ENCODE measurements around the gene NECTIN1.

The NECTIN1 gene

DNA sequence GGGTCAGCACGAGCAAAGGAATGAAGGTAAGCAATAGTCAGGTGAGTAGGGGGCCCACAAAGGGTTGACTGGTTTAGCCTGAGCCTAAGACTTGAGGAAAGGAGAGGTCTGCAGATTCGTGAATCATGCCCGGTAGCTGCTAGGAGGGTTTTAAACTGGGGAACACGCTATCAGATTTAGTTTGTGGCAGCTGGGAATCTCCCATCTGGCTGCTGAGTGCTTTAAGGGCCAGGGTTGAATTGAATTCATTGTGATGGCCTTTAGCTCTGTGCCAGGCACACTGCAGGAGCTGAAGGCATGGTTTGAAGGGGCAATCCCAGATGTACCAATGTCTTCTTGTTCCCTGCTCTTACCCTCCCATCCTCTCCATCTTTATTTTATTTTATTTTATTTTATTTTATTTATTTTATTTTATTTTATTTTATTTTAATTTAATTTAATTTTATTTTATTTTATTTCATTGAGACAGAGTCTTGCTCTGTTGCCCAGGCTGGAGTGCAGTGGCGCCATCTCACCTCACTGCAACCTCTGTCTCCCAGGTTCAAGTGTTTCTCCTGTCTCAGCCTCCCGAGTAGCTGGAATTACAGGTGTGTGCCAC is 1.9 kb upstream of the NECTIN1 start:
- TF ChIP-seq, protein P1, sequence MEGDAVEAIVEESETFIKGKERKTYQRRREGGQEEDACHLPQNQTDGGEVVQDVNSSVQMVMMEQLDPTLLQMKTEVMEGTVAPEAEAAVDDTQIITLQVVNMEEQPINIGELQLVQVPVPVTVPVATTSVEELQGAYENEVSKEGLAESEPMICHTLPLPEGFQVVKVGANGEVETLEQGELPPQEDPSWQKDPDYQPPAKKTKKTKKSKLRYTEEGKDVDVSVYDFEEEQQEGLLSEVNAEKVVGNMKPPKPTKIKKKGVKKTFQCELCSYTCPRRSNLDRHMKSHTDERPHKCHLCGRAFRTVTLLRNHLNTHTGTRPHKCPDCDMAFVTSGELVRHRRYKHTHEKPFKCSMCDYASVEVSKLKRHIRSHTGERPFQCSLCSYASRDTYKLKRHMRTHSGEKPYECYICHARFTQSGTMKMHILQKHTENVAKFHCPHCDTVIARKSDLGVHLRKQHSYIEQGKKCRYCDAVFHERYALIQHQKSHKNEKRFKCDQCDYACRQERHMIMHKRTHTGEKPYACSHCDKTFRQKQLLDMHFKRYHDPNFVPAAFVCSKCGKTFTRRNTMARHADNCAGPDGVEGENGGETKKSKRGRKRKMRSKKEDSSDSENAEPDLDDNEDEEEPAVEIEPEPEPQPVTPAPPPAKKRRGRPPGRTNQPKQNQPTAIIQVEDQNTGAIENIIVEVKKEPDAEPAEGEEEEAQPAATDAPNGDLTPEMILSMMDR (IDR thresholded peaks at IDR 0.05; ENCODE audit: low read depth, low read length) = no peak
- H3K4me3 ChIP-seq (replicated peaks in 1 of 2; ENCODE audit: low read depth in 2 of 2, low read length in 2 of 2) = no peak overlapping the region
- no peak for DNase-seq (ENCODE audit: low read depth in 2 of 2)

DNA sequence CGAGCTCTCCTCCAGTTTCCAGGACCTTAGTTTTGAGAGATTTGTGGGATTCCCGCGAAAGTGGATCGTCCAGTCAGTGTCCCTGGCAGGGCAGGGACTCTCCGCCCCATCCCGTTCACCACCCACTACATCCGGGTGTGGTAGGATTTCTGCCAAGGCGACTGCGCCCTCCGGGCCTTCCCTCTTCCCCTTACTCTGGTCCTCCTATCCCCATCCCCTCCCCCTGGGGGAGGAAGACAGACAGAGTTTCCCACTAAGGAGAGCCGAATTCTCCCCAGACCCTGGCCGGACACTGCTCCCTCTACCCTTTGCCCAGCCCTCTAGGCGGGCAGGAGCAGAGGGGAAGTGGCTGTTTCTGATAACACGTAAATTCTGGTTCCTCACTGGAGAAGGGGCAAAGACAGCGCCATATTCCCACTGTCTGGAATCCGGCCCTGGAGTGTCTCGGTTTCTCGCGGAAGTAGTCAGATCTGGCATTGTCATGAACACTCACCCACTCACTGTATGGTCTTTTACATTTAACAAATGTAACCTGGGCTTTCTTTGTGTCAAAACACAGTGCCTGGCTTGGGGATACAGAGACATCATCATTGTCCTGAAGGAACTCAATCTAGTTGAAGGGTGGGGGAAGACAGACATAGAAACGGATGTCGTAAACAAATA is 1.1 kb upstream of the NECTIN1 start:
- peak overlapping the region; percentile 63 to 66 for H3K4me3 ChIP-seq (replicated peaks in 1 of 2; ENCODE audit: low read depth in 2 of 2, low read length in 2 of 2)
- TF ChIP-seq, protein P1 (IDR thresholded peaks at IDR 0.05; ENCODE audit: low read depth, low read length) = no peak
- DNase-seq (ENCODE audit: low read depth in 2 of 2) = peak; percentile 50 to 83

DNA sequence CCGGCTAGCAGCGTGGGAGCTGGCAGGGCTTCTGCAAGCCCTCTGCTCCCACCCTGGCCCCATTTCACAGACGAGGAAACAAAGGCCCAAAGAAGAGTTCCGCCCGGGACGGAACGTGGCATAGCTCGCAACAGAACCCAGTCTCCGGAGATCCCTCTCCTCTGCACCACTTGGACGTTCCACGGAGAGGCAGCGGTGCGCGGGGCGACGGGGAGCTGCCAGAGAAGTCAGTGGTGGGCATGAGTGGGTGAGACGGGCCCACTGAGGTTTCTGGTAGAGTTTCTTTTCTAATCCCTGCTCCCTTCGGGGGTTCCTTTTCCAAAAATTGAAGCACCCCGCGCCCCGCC is 554 bp upstream of the NECTIN1 start:
- no peak for DNase-seq (ENCODE audit: low read depth in 2 of 2)
- H3K4me3 ChIP-seq (replicated peaks in 1 of 2; ENCODE audit: low read depth in 2 of 2, low read length in 2 of 2) = peak overlapping the region; percentile 63 to 66
- TF ChIP-seq, protein P1 (IDR thresholded peaks at IDR 0.05; ENCODE audit: low read depth, low read length) = no peak

DNA sequence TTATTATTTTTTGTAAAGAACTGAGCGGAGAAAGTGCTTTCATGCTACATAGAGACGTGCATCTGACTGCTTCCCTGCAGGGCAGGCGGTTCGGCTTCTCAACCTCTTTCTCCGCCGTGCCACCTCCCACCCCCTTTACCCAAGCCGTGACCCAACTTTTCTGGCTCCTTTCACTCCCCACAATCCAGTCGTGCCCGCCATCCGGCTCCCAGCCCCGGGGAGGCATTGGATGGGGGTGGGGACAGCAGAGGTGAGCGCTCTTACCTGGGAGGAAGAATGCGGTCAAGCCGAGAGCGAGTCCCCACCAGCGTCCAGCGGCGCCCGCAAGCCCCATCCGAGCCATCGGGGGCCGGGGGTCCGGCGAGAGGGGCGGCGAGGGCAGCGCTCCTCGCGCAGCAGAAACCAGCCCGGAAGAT is 781 bp downstream of the NECTIN1 start:
- TF ChIP-seq, protein P1 (IDR thresholded peaks at IDR 0.05; ENCODE audit: low read depth, low read length) = no peak
- peak overlapping the region; percentile 63 to 66 for H3K4me3 ChIP-seq (replicated peaks in 1 of 2; ENCODE audit: low read depth in 2 of 2, low read length in 2 of 2)
- DNase-seq (ENCODE audit: low read depth in 2 of 2) = peak; percentile 13 to 15

DNA sequence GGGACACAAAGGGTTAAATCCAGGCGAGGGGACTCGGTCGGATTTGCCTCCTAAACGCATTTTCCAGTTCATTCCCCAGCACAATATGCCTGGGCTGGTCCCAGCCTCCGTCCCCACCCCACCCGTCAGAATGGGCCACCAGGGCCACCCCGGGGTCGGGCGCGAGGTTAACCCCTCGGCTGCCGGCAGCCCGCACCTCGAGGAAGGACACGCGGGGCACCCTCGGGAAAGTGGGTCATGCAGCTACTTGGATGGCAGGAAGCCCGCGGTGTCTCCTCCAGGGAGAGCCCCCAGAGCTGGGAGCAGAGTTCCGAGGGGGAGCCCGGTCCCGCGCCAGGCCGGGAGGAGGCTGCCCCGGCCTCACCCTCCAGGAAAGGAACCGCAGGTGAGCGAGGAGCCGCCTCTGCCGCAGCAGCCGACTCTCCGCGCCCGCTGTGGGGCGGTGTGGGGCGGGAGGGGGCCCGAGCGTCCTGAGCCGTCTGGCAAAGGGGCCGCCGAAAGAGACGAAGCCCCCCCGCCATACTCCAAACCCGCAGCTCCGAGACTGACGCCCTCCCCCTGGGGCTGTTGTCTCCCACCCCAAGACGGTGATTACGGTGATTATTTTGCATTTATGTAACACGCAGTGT is 1.4 kb downstream of the NECTIN1 start:
- TF ChIP-seq, protein P1 (IDR thresholded peaks at IDR 0.05; ENCODE audit: low read depth, low read length) = peak; percentile 9
- DNase-seq (ENCODE audit: low read depth in 2 of 2) = peak in 1 of 2 donors; percentile 10
- peak overlapping the region; percentile 63 to 66 for H3K4me3 ChIP-seq (replicated peaks in 1 of 2; ENCODE audit: low read depth in 2 of 2, low read length in 2 of 2)

DNA sequence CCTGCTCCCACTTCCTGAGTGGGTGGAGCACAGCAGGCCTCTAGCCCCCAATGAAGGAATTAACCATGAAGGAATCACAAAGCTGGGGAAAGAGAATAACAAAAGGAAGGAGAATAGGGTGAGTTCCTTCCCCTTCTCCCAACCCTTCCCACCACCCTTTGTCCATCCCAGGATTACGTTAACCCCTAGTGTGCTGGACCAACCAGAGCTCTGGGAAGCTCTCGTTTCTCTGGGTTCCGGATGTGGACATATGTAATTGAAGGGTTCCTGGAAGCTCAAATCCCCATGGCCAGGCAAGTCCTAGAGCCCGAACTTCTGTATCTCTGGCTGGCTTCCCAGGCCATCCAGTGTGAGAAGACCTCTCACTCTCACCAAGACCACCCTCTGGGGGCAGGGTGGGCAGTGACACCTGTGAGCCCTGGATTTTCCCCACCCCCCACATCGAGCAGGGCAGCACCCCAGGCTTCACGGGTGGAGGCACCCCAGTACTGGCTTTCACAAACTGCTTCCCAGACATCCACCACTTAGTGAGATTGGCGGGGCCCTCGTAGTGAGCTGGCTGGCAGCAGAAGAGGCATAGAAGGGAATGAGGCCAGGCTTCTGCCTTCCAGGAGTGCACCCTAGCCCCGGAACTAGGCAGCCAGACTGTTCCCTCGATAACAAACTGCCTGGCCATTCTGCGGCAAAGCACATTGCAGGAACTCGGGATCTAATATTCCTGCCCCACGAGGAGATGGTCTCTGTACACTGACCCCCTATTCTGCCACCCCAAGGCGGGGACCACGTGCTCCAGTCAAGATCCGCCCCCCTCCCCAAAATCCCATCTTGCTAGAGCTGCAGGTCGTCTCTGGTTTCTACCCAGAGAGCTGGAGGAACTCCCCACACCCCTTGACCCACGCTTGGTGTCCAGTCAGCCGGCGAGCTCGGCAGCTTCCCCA is 2.1 kb downstream of the NECTIN1 start:
- no peak for DNase-seq (ENCODE audit: low read depth in 2 of 2)
- TF ChIP-seq, protein P1 (IDR thresholded peaks at IDR 0.05; ENCODE audit: low read depth, low read length) = no peak
- H3K4me3 ChIP-seq (replicated peaks in 1 of 2; ENCODE audit: low read depth in 2 of 2, low read length in 2 of 2) = peak overlapping the region; percentile 63 to 66

Measured in cardiac fibroblast (primary cell).